Umbilical cord (tissue), 2 donors: Measurements from ENCODE around the gene APOO. TPM values are rescaled to one million over a fixed set of nuclear protein-coding genes. Genes with fewer than 3 reads are reported as not detected.

Experiments used
- DNase-seq: peaks from one replicate; pipeline ENCODE4 v3.0.0-alpha.2; 2015; ENCODE audit warnings: low spot score
- total RNA-seq: library from RNA; depleted of rRNA; stranded (reverse); fragments of >200 nt; gene quantifications from one replicate; pipeline ENCODE4 v1.2.3, GENCODE V29; 2014; ENCODE audit warnings: low replicate concordance; ENCODE audit not compliant: insufficient read depth

APOO gene
- total RNA-seq, result 7.5 TPM

GRCh38 chrX:23907498-23908218, at the start of gene APOO, which contains the start of gene CXorf58:
TSS of gene APOO (minus strand) at chrX:23907938. CDS start at chrX:23907702, 236 bp downstream.
TSS of gene CXorf58 (plus strand) at chrX:23908006. CDS start at chrX:23910303, 2,297 bp downstream.
- peak; percentile 93 for DNase-seq

GRCh38 chrX:23954396-23954795, 46.7 kb upstream of the APOO start:
- DNase-seq, result no peak

GRCh38 chrX:23953908-23954269, 46.2 kb upstream of the APOO start:
- no peak for DNase-seq

- DNase-seq, result peak; percentile 1
These were observed 45.5 kb upstream of the APOO start for GRCh38 chrX:23952984-23953907.

- no peak for DNase-seq
These were observed 44.7 kb upstream of the APOO start for GRCh38 chrX:23952391-23952790.

- DNase-seq, result no peak
These were observed 37.5 kb upstream of the APOO start for GRCh38 chrX:23945206-23945605.

- DNase-seq, result no peak
These were observed 36.5 kb upstream of the APOO start for GRCh38 chrX:23944234-23944633.

- DNase-seq, result no peak
These were observed 31.5 kb upstream of the APOO start for GRCh38 chrX:23939203-23939602.

- DNase-seq, result no peak
These were observed 31.0 kb upstream of the APOO start for GRCh38 chrX:23938690-23939089.

GRCh38 chrX:23937100-23937499, 29.4 kb upstream of the APOO start:
- no peak for DNase-seq

- no peak for DNase-seq
These were observed 28.4 kb upstream of the APOO start for GRCh38 chrX:23936180-23936579.

GRCh38 chrX:23935106-23935505, 27.4 kb upstream of the APOO start:
- no peak for DNase-seq

- DNase-seq, result no peak
These were observed 24.3 kb upstream of the APOO start for GRCh38 chrX:23932046-23932445.

GRCh38 chrX:23930894-23931604, 23.3 kb upstream of the APOO start:
- peak; percentile 2 for DNase-seq

GRCh38 chrX:23926015-23926414, 18.3 kb upstream of the APOO start:
- DNase-seq, result no peak

GRCh38 chrX:23919706-23920320, 12.1 kb upstream of the APOO start:
- DNase-seq, result no peak

- DNase-seq, result no peak
These were observed 11.4 kb upstream of the APOO start for GRCh38 chrX:23919148-23919547.

- DNase-seq, result no peak
These were observed 3.5 kb upstream of the APOO start for GRCh38 chrX:23911126-23911835.

GRCh38 chrX:23908219-23909004, 674 bp upstream of the APOO start:
- DNase-seq, result no peak

- DNase-seq, result no peak
These were observed 634 bp downstream of the APOO start for GRCh38 chrX:23907111-23907497.
